Amniotic stem cell (primary cell): ENCODE data around the gene FBXO24.
"Not testable (repeated sequence)": the region's sequence is repeated elsewhere in the genome, so short reads cannot be mapped to it uniquely, and the experiment has no call there.

Source experiments
- DNase-seq: peaks from one replicate; lab custom pipeline; 2025; lab: John Stamatoyannopoulos, UW

Gene FBXO24

GRCh38 chr7:100586266-100587025 is at the start of gene FBXO24:
Gene FBXO24 (plus strand): TSS chr7:100586328. CDS start chr7:100586626, 298 bp downstream.
- peak; percentile 99 for DNase-seq

GRCh38 chr7:100536695-100537094 is 49.4 kb upstream of the FBXO24 start:
- DNase-seq = not testable (repeated sequence)

- DNase-seq = no peak
Observed at GRCh38 chr7:100538348-100538653, 47.8 kb upstream of the FBXO24 start.

- DNase-seq = peak; percentile 100
Observed at GRCh38 chr7:100538654-100539435, 47.3 kb upstream of the FBXO24 start, which contains the start of gene AGFG2. Gene AGFG2 (plus strand): TSS chr7:100539203. CDS start chr7:100539347, 144 bp downstream.

GRCh38 chr7:100539436-100540006 is 46.6 kb upstream of the FBXO24 start:
- DNase-seq = no peak

- no peak for DNase-seq
Observed at GRCh38 chr7:100540073-100540723, 45.9 kb upstream of the FBXO24 start.

GRCh38 chr7:100541309-100541708 is 44.8 kb upstream of the FBXO24 start:
- not testable (repeated sequence) for DNase-seq

- DNase-seq = no peak
Observed at GRCh38 chr7:100543586-100543985, 42.5 kb upstream of the FBXO24 start.

- DNase-seq = no peak
Observed at GRCh38 chr7:100544386-100544785, 41.7 kb upstream of the FBXO24 start.

GRCh38 chr7:100544967-100545359 is 41.2 kb upstream of the FBXO24 start:
- DNase-seq = no peak

GRCh38 chr7:100545360-100546128 is 40.6 kb upstream of the FBXO24 start:
- DNase-seq = peak; percentile 66

GRCh38 chr7:100546129-100546925 is 39.8 kb upstream of the FBXO24 start:
- no peak for DNase-seq

GRCh38 chr7:100546926-100547800 is 39.0 kb upstream of the FBXO24 start:
- DNase-seq = no peak

- DNase-seq = no peak
Observed at GRCh38 chr7:100547872-100548271, 38.3 kb upstream of the FBXO24 start.

- not testable (repeated sequence) for DNase-seq
Observed at GRCh38 chr7:100548446-100548845, 37.7 kb upstream of the FBXO24 start.

- DNase-seq = no peak
Observed at GRCh38 chr7:100552532-100552931, 33.6 kb upstream of the FBXO24 start.

- DNase-seq = no peak
Observed at GRCh38 chr7:100553032-100553431, 33.1 kb upstream of the FBXO24 start.

- no peak for DNase-seq
Observed at GRCh38 chr7:100555701-100556100, 30.4 kb upstream of the FBXO24 start.

- DNase-seq = no peak
Observed at GRCh38 chr7:100556541-100556940, 29.6 kb upstream of the FBXO24 start.

- no peak for DNase-seq
Observed at GRCh38 chr7:100559127-100559526, 27.0 kb upstream of the FBXO24 start.
